K562 (cell line): ENCODE measurements around the gene MRGPRF.

Source experiments
- FOS ChIP-seq: IDR thresholded peaks from 3 replicates; pipeline ENCODE4 v1.6.1; 2011; ENCODE audit not compliant: insufficient read length; ENCODE audit errors: extremely low read depth
- HCFC1 ChIP-seq: IDR thresholded peaks from 2 replicates; pipeline ENCODE4 v1.6.1; 2012; ENCODE audit warnings: low read depth, low read length, improper control_type of control experiment
- KDM2B ChIP-seq: fragments of 250-450 bp; sonication (Bioruptor Pico); IDR thresholded peaks from 2 replicates; pipeline ENCODE4 v1.8.0; 2021; ENCODE audit warnings: mild to moderate bottlenecking, moderate library complexity
- PHF20 ChIP-seq: fragments of 450-650 bp; IDR thresholded peaks from 2 replicates; pipeline ENCODE4 v1.6.1; 2018; ENCODE audit not compliant: partially characterized antibody
- TAF7 ChIP-seq: fragments of 450-650 bp; IDR thresholded peaks from 2 replicates; pipeline ENCODE4 v1.6.1; 2016; ENCODE audit warnings: missing genetic modification characterization, missing compliant biosample characterization
- ZFX ChIP-seq: sonication (generic); formaldehyde crosslinking; IDR thresholded peaks from 2 replicates; pipeline ENCODE4 v1.8.0; 2022; ENCODE audit warnings: mild to moderate bottlenecking, missing genetic modification reagents, moderate library complexity
- TF ChIP-seq, protein P1 (sequence below), 3 experiments: IDR thresholded peaks in 2 of 3; conservative IDR thresholded peaks in 1 of 3; 2 replicates each; pipeline ENCODE4 v1.5.1; 2011 to 2012; ENCODE audit warnings: low read length in 3 of 3, mild to moderate bottlenecking in 3 of 3, control low read depth in 2 of 3, improper control_type of control experiment in 1 of 3, inconsistent platforms in 1 of 3, low read depth in 1 of 3, mixed read lengths in 1 of 3, moderate library complexity in 1 of 3; ENCODE audit not compliant: insufficient read depth in 2 of 3
- TF ChIP-seq, protein P2 (sequence below): fragments of 450-650 bp; IDR thresholded peaks from 2 replicates; pipeline ENCODE4 v1.6.1; 2017; ENCODE audit warnings: antibody characterized with exemption, mild to moderate bottlenecking
- TF ChIP-seq, protein P3 (sequence below), 2 experiments: fragments of 450-650 bp; IDR thresholded peaks; 2 replicates each; pipeline ENCODE4 v1.6.1; 2016
- TF ChIP-seq, protein P4 (sequence below): sonication (generic); formaldehyde crosslinking; IDR thresholded peaks from 2 replicates; pipeline ENCODE4 v1.9.0; 2022; ENCODE audit warnings: mild to moderate bottlenecking, missing genetic modification reagents
- TF ChIP-seq, protein P5 (sequence below): sonication (generic); formaldehyde crosslinking; IDR thresholded peaks from 2 replicates; pipeline ENCODE4 v1.8.1; 2023; ENCODE audit warnings: mild to moderate bottlenecking, missing genetic modification reagents
- TF ChIP-seq, protein P6 (sequence below): fragments of 200-800 bp; sonication (Bioruptor generic); IDR thresholded peaks from 2 replicates; pipeline ENCODE4 v1.6.1; 2017; ENCODE audit warnings: missing genetic modification characterization, missing compliant biosample characterization
- TF ChIP-seq, protein P7 (sequence below): sonication (generic); formaldehyde crosslinking; IDR thresholded peaks from 2 replicates; pipeline ENCODE4 v1.8.0; 2022; ENCODE audit warnings: mild to moderate bottlenecking, low read depth, missing genetic modification reagents

DNA sequence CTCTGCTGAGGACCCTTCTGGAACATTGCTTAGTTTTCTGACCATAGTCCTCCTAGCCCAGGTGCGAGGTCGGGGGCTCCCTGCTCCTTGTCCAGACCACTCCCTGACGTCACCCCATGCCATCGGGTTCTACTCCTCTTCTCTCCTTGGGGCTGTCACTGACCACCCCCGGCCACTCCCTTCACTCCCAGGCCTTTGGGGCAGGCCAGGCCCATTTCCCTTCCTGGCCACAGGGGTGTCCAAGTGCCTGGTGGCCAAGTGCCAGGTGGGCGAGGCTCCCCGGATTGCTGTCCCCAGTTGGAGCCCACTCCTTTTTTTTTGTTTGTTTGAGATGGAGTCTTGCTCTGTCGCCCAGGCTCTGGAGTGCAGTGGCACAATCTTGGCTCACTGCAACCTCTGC is 51.8 kb downstream of the MRGPRF start:
- TF ChIP-seq, protein P1, sequence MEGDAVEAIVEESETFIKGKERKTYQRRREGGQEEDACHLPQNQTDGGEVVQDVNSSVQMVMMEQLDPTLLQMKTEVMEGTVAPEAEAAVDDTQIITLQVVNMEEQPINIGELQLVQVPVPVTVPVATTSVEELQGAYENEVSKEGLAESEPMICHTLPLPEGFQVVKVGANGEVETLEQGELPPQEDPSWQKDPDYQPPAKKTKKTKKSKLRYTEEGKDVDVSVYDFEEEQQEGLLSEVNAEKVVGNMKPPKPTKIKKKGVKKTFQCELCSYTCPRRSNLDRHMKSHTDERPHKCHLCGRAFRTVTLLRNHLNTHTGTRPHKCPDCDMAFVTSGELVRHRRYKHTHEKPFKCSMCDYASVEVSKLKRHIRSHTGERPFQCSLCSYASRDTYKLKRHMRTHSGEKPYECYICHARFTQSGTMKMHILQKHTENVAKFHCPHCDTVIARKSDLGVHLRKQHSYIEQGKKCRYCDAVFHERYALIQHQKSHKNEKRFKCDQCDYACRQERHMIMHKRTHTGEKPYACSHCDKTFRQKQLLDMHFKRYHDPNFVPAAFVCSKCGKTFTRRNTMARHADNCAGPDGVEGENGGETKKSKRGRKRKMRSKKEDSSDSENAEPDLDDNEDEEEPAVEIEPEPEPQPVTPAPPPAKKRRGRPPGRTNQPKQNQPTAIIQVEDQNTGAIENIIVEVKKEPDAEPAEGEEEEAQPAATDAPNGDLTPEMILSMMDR (IDR thresholded peaks at IDR 0.05 in 2 of 3, conservative IDR thresholded peaks at IDR 0.05 in 1 of 3; ENCODE audit: insufficient read depth in 2 of 3, low read depth in 1 of 3, low read length in 3 of 3) = no peak
- TF ChIP-seq, protein P2, sequence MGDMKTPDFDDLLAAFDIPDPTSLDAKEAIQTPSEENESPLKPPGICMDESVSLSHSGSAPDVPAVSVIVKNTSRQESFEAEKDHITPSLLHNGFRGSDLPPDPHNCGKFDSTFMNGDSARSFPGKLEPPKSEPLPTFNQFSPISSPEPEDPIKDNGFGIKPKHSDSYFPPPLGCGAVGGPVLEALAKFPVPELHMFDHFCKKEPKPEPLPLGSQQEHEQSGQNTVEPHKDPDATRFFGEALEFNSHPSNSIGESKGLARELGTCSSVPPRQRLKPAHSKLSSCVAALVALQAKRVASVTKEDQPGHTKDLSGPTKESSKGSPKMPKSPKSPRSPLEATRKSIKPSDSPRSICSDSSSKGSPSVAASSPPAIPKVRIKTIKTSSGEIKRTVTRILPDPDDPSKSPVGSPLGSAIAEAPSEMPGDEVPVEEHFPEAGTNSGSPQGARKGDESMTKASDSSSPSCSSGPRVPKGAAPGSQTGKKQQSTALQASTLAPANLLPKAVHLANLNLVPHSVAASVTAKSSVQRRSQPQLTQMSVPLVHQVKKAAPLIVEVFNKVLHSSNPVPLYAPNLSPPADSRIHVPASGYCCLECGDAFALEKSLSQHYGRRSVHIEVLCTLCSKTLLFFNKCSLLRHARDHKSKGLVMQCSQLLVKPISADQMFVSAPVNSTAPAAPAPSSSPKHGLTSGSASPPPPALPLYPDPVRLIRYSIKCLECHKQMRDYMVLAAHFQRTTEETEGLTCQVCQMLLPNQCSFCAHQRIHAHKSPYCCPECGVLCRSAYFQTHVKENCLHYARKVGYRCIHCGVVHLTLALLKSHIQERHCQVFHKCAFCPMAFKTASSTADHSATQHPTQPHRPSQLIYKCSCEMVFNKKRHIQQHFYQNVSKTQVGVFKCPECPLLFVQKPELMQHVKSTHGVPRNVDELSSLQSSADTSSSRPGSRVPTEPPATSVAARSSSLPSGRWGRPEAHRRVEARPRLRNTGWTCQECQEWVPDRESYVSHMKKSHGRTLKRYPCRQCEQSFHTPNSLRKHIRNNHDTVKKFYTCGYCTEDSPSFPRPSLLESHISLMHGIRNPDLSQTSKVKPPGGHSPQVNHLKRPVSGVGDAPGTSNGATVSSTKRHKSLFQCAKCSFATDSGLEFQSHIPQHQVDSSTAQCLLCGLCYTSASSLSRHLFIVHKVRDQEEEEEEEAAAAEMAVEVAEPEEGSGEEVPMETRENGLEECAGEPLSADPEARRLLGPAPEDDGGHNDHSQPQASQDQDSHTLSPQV = no peak
- no peak for TF ChIP-seq FOS
- TF ChIP-seq KDM2B (CRISPR knock-in tag) = no peak
- TF ChIP-seq PHF20 = no peak
- TF ChIP-seq TAF7 (tag) = no peak
- TF ChIP-seq, protein P3, sequence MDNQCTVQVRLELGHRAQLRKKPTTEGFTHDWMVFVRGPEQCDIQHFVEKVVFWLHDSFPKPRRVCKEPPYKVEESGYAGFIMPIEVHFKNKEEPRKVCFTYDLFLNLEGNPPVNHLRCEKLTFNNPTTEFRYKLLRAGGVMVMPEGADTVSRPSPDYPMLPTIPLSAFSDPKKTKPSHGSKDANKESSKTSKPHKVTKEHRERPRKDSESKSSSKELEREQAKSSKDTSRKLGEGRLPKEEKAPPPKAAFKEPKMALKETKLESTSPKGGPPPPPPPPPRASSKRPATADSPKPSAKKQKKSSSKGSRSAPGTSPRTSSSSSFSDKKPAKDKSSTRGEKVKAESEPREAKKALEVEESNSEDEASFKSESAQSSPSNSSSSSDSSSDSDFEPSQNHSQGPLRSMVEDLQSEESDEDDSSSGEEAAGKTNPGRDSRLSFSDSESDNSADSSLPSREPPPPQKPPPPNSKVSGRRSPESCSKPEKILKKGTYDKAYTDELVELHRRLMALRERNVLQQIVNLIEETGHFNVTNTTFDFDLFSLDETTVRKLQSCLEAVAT (IDR thresholded peaks at IDR 0.05) = no peak
- TF ChIP-seq, protein P4, sequence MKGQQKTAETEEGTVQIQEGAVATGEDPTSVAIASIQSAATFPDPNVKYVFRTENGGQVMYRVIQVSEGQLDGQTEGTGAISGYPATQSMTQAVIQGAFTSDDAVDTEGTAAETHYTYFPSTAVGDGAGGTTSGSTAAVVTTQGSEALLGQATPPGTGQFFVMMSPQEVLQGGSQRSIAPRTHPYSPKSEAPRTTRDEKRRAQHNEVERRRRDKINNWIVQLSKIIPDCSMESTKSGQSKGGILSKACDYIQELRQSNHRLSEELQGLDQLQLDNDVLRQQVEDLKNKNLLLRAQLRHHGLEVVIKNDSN (CRISPR knock-in tag) = no peak
- TF ChIP-seq ZFX (CRISPR knock-in tag) = no peak
- TF ChIP-seq, protein P5, sequence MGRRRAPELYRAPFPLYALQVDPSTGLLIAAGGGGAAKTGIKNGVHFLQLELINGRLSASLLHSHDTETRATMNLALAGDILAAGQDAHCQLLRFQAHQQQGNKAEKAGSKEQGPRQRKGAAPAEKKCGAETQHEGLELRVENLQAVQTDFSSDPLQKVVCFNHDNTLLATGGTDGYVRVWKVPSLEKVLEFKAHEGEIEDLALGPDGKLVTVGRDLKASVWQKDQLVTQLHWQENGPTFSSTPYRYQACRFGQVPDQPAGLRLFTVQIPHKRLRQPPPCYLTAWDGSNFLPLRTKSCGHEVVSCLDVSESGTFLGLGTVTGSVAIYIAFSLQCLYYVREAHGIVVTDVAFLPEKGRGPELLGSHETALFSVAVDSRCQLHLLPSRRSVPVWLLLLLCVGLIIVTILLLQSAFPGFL (CRISPR knock-in tag) = no peak
- TF ChIP-seq, protein P6, sequence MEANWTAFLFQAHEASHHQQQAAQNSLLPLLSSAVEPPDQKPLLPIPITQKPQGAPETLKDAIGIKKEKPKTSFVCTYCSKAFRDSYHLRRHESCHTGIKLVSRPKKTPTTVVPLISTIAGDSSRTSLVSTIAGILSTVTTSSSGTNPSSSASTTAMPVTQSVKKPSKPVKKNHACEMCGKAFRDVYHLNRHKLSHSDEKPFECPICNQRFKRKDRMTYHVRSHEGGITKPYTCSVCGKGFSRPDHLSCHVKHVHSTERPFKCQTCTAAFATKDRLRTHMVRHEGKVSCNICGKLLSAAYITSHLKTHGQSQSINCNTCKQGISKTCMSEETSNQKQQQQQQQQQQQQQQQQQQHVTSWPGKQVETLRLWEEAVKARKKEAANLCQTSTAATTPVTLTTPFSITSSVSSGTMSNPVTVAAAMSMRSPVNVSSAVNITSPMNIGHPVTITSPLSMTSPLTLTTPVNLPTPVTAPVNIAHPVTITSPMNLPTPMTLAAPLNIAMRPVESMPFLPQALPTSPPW (CRISPR knock-in tag) = no peak
- TF ChIP-seq, protein P7, sequence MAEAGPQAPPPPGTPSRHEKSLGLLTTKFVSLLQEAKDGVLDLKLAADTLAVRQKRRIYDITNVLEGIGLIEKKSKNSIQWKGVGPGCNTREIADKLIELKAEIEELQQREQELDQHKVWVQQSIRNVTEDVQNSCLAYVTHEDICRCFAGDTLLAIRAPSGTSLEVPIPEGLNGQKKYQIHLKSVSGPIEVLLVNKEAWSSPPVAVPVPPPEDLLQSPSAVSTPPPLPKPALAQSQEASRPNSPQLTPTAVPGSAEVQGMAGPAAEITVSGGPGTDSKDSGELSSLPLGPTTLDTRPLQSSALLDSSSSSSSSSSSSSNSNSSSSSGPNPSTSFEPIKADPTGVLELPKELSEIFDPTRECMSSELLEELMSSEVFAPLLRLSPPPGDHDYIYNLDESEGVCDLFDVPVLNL = no peak
- TF ChIP-seq HCFC1 = no peak
